ENCODE results near the gene PDE4A.

- no peak for TF ChIP-seq CTCF (IDR thresholded peaks at IDR 0.05; ENCODE audit: low read depth, low read length, missing input control)
- no peak for TF ChIP-seq EGR1 (IDR thresholded peaks at IDR 0.05; ENCODE audit: low read depth in 2 of 2)
- TF ChIP-seq YY1 (IDR thresholded peaks at IDR 0.05), result no peak
- no peak for TF ChIP-seq RAD21 (IDR thresholded peaks at IDR 0.05)
- TF ChIP-seq MAX (IDR thresholded peaks at IDR 0.05), result no peak
- TF ChIP-seq ZBTB33 (IDR thresholded peaks at IDR 0.05), result no peak
- TF ChIP-seq REST (IDR thresholded peaks at IDR 0.05), result no peak
- TF ChIP-seq ATF3 (IDR thresholded peaks at IDR 0.05), result no peak
- no peak for TF ChIP-seq RXRA (IDR thresholded peaks at IDR 0.05)
Measured at GRCh38 chr19:10468133-10468532, 47.8 kb downstream of the PDE4A start.
